A673 (cell line): ENCODE measurements around the gene ZACN. TPM values are rescaled to one million over a fixed set of nuclear protein-coding genes. Genes with fewer than 3 reads are reported as not detected.

Experiments used
- BruUV-seq: library from RNA; stranded (reverse); fragments of 400-500 nt; replicated peaks from 2 replicates; lab custom pipeline; 2021; lab: Mats Ljungman, UMichigan
- CTCF ChIA-PET: fragments of 300-600 bp; sonication (Branson Sonifier 250); formaldehyde crosslinking; loops from one replicate; lab custom pipeline; 2022; ENCODE audit warnings: antibody characterized with exemption; lab: Charles Lee
- POLR2A ChIA-PET: fragments of 300-600 bp; sonication (Branson Sonifier 250); formaldehyde crosslinking; loops from one replicate; lab custom pipeline; 2022; ENCODE audit warnings: antibody characterized with exemption; ENCODE audit not compliant: low non-redundant PET; lab: Charles Lee
- DNase-seq: peaks from one replicate; pipeline ENCODE4 v3.0.0-alpha.2; 2015; ENCODE audit warnings: low spot score
- H3K27ac ChIP-seq: fragments of 200-600 bp; sonication (generic); 2 replicates; pipeline ENCODE4 v1.5.1; 2016; ENCODE audit warnings: mixed run types, low read depth, mild to moderate bottlenecking, mixed read lengths, antibody characterized with exemption, low read length; ENCODE audit not compliant: poor library complexity, severe bottlenecking
- H3K27me3 ChIP-seq: fragments of 200-600 bp; sonication (generic); replicated peaks from 2 replicates; pipeline ENCODE4 v1.6.1; 2017; ENCODE audit warnings: mixed run types, low read depth, mild to moderate bottlenecking, mixed read lengths, antibody characterized with exemption, low read length; ENCODE audit not compliant: insufficient read depth, poor library complexity
- H3K36me3 ChIP-seq: fragments of 200-600 bp; sonication (generic); 2 replicates; pipeline ENCODE4 v1.6.1; 2016; ENCODE audit warnings: mixed run types, mild to moderate bottlenecking, mixed read lengths, antibody characterized with exemption, low read length; ENCODE audit not compliant: insufficient read depth, poor library complexity, severe bottlenecking
- H3K4me1 ChIP-seq: fragments of 200-600 bp; sonication (generic); 2 replicates; pipeline ENCODE4 v1.6.1; 2017; ENCODE audit warnings: mixed run types, mild to moderate bottlenecking, mixed read lengths, antibody characterized with exemption, low read length; ENCODE audit not compliant: insufficient read depth, poor library complexity, severe bottlenecking
- H3K4me3 ChIP-seq: fragments of 200-600 bp; sonication (generic); 2 replicates; pipeline ENCODE4 v1.5.1; 2016; ENCODE audit warnings: low read depth, mixed run types, mild to moderate bottlenecking, mixed read lengths, low read length; ENCODE audit not compliant: poor library complexity, severe bottlenecking
- H3K9me3 ChIP-seq: fragments of 200-600 bp; sonication (generic); 2 replicates; pipeline ENCODE4 v1.6.1; 2016; ENCODE audit warnings: mixed run types, low read depth, mild to moderate bottlenecking, mixed read lengths, antibody characterized with exemption, low read length; ENCODE audit not compliant: poor library complexity, severe bottlenecking
- CTCF ChIP-seq: fragments of 300-800, 200-600 bp; sonication (generic); conservative IDR thresholded peaks from 2 replicates; pipeline ENCODE4 v1.5.1; 2017; ENCODE audit warnings: low read depth, mild to moderate bottlenecking, antibody characterized with exemption, low read length, moderate library complexity, mixed read lengths
- EZH2 ChIP-seq: fragments of 200-600 bp; sonication (generic); IDR thresholded peaks from 2 replicates; pipeline ENCODE4 v1.6.1; 2017; ENCODE audit warnings: borderline replicate concordance, low read depth, mild to moderate bottlenecking, mixed read lengths, antibody characterized with exemption, low read length; ENCODE audit not compliant: poor library complexity, severe bottlenecking
- intact Hi-C: fragments of 100-400 bp; cut with micrococcal nuclease; formaldehyde crosslinking; loops from one replicate; pipeline ENCODE4 v1.10.0; 2022; ENCODE audit not compliant: unreplicated experiment
- total RNA-seq: library from RNA; stranded (reverse); gene quantifications from 2 replicates; pipeline ENCODE4 v1.2.3, GENCODE V29; 2021

ZACN gene
- total RNA-seq, 1 experiment from 2014 or later, result not detected

- H3K9me3 ChIP-seq, result no peaks in the 10 kb centered on the region
- BruUV-seq, result TSS peak; percentile 75
- H3K27ac ChIP-seq, result peak overlapping the region; percentile 88
- peaks cover 34% of the 10 kb centered on the region for H3K27me3 ChIP-seq
- TF ChIP-seq EZH2 (no peak), CTCF (no peak)
- H3K4me1 ChIP-seq, result peaks cover 18% of the 10 kb centered on the region
- DNase-seq, result no peak
- ChIA-PET CTCF (no interaction called here), POLR2A (no interaction called here)
- peaks cover 10% of the 10 kb centered on the region for H3K36me3 ChIP-seq
- H3K4me3 ChIP-seq, result peak overlapping the region; percentile 77
- intact Hi-C loops, result loop anchor here (10.0 kb wide), 1 partner anchor 57 kb away; no protein-coding TSS in a partner anchor
Measured at GRCh38 chr17:76071531-76072147, 7.3 kb upstream of the ZACN start.

DNA sequence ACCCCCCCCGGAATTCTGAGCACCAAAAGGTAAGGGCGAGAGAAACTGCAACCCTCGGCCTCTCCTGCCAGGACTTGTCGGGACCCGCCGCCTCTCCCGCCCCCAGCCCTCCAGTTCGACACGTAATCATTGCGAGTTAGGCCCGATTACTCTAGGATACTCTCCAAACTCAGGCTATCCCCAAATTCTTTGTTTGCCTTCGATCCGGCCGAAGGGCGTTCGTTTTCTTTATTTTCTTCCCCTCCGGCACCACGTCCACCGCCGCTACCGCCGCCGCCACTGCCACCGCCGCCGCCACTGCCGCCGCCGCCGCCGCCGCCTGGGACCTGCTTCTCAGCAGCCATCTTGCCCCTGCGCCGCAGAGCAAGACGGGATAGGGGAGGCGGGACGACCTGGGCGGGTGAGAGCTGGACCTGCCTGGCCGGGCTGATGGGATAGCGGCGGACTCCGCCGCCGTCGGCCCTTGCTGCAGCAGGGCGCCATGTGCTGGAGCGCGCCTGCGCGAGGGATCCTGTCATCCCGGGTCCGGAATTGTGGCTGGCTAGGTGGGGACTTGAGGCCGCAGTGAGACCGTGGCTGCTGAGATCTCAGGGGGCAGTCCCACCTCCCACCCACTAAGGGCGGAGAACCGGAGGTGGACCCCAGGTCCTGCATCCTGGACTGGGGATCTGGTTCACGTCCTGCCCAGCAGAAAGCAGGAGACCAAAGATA lies 6.7 kb upstream of the ZACN start, which contains the start of gene SRP68:
SRP68 (minus strand) TSS at position 370 of the 711 bp plus-strand sequence; CDS start at position 344, 26 bp downstream.
- peak within 1 kb of the TSS; percentile 88 for H3K27ac ChIP-seq
- intact Hi-C loops, result loop anchor here (10.0 kb wide), 1 partner anchor 58 kb away; no protein-coding TSS in a partner anchor
- POLR2A ChIA-PET, result no interaction called here

More for the DNA sequence above, 6.7 kb upstream of the ZACN start, which contains the start of gene SRP68:
- Histone ChIP-seq H3K36me3 (peaks cover 4% of the 10 kb centered on the region), H3K4me1 (peaks cover 18% of the 10 kb centered on the region), H3K9me3 (no peaks in the 10 kb centered on the region), H3K27me3 (peaks cover 40% of the 10 kb centered on the region), H3K4me3 (peak within 1 kb of the TSS; percentile 77)
- CTCF ChIA-PET, result no interaction called here
- DNase-seq, result peak; percentile 93
- TF ChIP-seq CTCF (no peak), EZH2 (no peak)
- BruUV-seq, result no TSS peak
